HepG2 (cell line): ENCODE data around the gene MYL4.

ENCODE experiments used
- CEBPB ChIP-seq: IDR thresholded peaks from 2 replicates; pipeline ENCODE4 v1.6.1; 2011; ENCODE audit warnings: low read depth, low read length, improper control_type of control experiment, borderline replicate concordance
- EP300 ChIP-seq, 3 experiments: sonication (generic) in 1 of 3; formaldehyde crosslinking in 1 of 3; IDR thresholded peaks; 2 replicates each; pipeline versions ENCODE4 v1.5.1 to v1.6.1; 2011 to 2020; ENCODE audit warnings: low read depth in 2 of 3, low read length in 2 of 3, borderline replicate concordance in 1 of 3, improper control_type of control experiment in 1 of 3, mild to moderate bottlenecking in 1 of 3, missing genetic modification reagents in 1 of 3, moderate library complexity in 1 of 3
- FOSL2 ChIP-seq: sonication (generic); formaldehyde crosslinking; IDR thresholded peaks from 2 replicates; pipeline ENCODE4 v1.4.0; 2020; ENCODE audit warnings: missing genetic modification reagents
- FOXK1 ChIP-seq: sonication (generic); formaldehyde crosslinking; IDR thresholded peaks from 2 replicates; pipeline ENCODE4 v1.4.0; 2020; ENCODE audit warnings: low read depth, missing genetic modification reagents, borderline replicate concordance
- JARID2 ChIP-seq: sonication (generic); formaldehyde crosslinking; IDR thresholded peaks from 2 replicates; pipeline ENCODE4 v1.8.1; 2023; ENCODE audit warnings: missing genetic modification reagents, inconsistent platforms; ENCODE audit not compliant: insufficient replicate concordance
- SP1 ChIP-seq, 2 experiments: fragments of 450-650 bp in 1 of 2; sonication (generic) in 1 of 2; formaldehyde crosslinking in 1 of 2; IDR thresholded peaks; 2 replicates each; pipeline versions ENCODE4 v1.4.0 to v1.6.1; 2016 to 2020; ENCODE audit warnings: missing genetic modification reagents in 1 of 2
- TF ChIP-seq, protein P1 (sequence below): fragments of 450-650 bp; IDR thresholded peaks from 2 replicates; pipeline ENCODE4 v1.6.1; 2016
- TF ChIP-seq, protein P2 (sequence below): sonication (generic); formaldehyde crosslinking; conservative IDR thresholded peaks from 2 replicates; pipeline ENCODE4 v1.8.0; 2022; ENCODE audit warnings: missing genetic modification reagents

DNA sequence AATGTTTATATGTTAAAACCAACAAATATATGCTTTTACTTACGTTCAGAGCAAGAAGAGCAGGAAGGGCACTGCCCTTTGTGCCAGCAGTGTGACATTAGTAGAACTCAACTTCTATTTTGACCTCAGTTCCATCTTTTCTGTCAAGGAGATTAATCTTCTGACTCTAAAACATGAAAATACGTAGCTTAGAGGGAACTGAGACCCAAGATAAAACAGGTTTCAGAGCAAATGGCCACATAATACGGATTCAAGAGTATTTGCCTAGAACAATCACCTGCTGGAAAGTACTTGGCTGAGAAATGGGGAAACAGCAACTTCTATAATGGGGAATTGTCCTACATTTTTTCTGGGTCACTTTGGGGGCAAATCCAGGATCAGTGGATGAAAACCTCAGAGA lies 22.2 kb downstream of the MYL4 start:
- TF ChIP-seq SP1 (IDR thresholded peaks at IDR 0.05), result no peak
- no peak for TF ChIP-seq SP1 (CRISPR knock-in tag; IDR thresholded peaks at IDR 0.05)
- no peak for TF ChIP-seq FOSL2 (CRISPR knock-in tag)
- TF ChIP-seq JARID2 (CRISPR knock-in tag), result no peak
- TF ChIP-seq FOXK1 (CRISPR knock-in tag), result no peak
- TF ChIP-seq, protein P1, sequence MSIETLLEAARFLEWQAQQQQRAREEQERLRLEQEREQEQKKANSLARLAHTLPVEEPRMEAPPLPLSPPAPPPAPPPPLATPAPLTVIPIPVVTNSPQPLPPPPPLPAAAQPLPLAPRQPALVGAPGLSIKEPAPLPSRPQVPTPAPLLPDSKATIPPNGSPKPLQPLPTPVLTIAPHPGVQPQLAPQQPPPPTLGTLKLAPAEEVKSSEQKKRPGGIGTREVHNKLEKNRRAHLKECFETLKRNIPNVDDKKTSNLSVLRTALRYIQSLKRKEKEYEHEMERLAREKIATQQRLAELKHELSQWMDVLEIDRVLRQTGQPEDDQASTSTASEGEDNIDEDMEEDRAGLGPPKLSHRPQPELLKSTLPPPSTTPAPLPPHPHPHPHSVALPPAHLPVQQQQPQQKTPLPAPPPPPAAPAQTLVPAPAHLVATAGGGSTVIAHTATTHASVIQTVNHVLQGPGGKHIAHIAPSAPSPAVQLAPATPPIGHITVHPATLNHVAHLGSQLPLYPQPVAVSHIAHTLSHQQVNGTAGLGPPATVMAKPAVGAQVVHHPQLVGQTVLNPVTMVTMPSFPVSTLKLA, result no peak
- TF ChIP-seq EP300 (IDR thresholded peaks at IDR 0.05; ENCODE audit: low read depth in 2 of 2, low read length in 2 of 2), result no peak
- no peak for TF ChIP-seq EP300 (CRISPR knock-in tag; IDR thresholded peaks at IDR 0.05; ENCODE audit: borderline replicate concordance)
- TF ChIP-seq, protein P2, sequence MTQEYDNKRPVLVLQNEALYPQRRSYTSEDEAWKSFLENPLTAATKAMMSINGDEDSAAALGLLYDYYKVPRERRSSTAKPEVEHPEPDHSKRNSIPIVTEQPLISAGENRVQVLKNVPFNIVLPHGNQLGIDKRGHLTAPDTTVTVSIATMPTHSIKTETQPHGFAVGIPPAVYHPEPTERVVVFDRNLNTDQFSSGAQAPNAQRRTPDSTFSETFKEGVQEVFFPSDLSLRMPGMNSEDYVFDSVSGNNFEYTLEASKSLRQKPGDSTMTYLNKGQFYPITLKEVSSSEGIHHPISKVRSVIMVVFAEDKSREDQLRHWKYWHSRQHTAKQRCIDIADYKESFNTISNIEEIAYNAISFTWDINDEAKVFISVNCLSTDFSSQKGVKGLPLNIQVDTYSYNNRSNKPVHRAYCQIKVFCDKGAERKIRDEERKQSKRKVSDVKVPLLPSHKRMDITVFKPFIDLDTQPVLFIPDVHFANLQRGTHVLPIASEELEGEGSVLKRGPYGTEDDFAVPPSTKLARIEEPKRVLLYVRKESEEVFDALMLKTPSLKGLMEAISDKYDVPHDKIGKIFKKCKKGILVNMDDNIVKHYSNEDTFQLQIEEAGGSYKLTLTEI (CRISPR knock-in tag), result no peak
- no peak for TF ChIP-seq CEBPB
